Coronary artery (tissue), 2 donors: ENCODE data around the gene C6orf89.

Experiments
- DNase-seq: peaks from one replicate; pipeline ENCODE4 v3.0.0-alpha.2; 2017; ENCODE audit warnings: low spot score
- H3K27ac ChIP-seq, 2 donors: fragments of 200-600 bp; sonication (generic); one replicate each; pipeline ENCODE4 v1.5.1; 2016 to 2019
- H3K4me3 ChIP-seq: fragments of 200-600 bp; sonication (generic); 2 replicates; pipeline ENCODE4 v1.5.1; 2016; ENCODE audit warnings: mild to moderate bottlenecking, moderate library complexity
- CTCF ChIP-seq: fragments of 200-600 bp; sonication (generic); IDR thresholded peaks from one replicate; pipeline ENCODE4 v1.5.1; 2019; ENCODE audit warnings: antibody characterized with exemption

The C6orf89 gene

GRCh38 chr6:36964908-36965307 is 79.2 kb downstream of the C6orf89 start:
- TF ChIP-seq CTCF = no peak
- Histone ChIP-seq H3K27ac (no peak overlapping the region), H3K4me3 (no peak overlapping the region)
- no peak for DNase-seq

GRCh38 chr6:36967301-36967700 is 81.5 kb downstream of the C6orf89 start:
- Histone ChIP-seq H3K4me3 (no peak overlapping the region), H3K27ac (no peak overlapping the region)
- DNase-seq = no peak
- no peak for TF ChIP-seq CTCF

DNA sequence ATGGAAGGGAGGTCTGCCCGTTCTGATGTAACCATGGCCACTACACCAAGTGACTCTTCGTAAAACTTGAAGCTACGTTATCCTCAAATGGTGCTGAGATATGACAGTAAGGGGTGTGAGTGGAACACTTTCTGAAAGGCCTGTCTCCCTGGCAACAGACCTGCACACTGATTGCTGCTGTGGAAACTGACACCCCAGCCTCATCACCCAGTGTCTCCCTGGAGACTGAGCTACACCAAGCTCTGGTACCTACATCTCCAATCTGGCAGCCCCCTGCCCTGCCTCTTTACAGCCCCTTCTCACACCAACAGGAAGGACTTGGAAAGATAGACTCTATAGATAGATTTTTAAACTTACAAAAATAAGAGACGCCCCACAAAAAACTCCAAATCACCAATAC is 82.0 kb downstream of the C6orf89 start:
- no peak for DNase-seq
- Histone ChIP-seq H3K27ac (no peak overlapping the region), H3K4me3 (no peak overlapping the region)
- no peak for TF ChIP-seq CTCF

DNA sequence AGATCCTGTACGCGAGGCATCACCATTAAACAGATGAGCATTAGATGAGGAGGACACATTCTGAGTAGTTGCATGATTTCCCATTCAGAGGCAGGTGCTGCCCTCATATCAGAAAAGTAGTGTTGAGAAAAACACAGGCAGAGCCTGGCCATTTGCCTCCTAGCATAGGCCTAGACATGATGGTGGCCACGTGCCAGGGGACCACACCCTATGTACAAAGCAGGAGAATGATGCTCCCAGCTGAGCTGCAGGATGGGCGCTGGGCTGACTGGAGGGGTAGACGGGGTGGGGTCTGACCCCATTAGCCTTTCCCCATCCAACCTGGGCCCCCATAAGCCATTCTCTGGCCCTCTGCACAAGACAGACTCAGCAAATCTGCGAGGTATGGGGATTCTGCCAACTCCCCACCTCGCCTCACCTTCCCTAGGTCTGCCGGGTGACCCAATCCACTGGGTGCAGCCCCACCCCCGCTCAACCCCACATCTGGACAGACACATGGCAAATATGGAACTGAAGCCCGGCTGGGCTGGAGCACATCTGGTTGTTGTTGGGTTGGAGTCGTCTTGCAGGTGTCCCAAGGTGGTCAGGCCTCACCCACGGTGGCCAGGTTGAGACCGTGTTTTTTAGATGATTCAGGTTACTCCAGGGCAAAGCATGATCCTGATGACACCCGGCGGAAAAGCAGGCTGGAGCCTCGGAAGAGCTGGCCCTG is 82.7 kb downstream of the C6orf89 start:
- TF ChIP-seq CTCF = no peak
- no peak for DNase-seq
- peak overlapping the region in 1 of 2 donors; percentile 36 for H3K27ac ChIP-seq
- H3K4me3 ChIP-seq = no peak overlapping the region

DNA sequence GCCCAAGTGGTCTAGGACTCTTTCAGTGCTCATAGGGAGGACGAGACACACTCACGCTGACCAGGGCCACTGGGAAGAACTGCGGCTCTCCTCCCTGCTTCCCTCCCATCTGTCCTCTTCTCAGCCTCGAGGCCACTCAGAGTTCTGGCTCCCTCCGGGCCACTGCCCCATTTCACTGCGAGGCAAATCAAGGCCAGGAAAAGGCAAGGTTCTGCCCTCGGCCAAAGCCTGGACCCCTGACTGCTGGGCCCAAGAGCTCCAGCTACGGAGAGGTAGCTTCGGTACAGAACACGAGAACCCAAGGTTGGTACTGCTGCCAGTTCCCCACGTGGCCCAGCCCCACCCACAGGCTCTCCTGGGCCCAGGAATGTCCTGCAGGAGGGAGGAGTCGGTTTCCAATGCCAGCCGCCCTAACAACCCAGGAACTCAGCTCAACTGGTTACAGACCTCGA is 83.5 kb downstream of the C6orf89 start:
- no peak overlapping the region for H3K4me3 ChIP-seq
- no peak for TF ChIP-seq CTCF
- H3K27ac ChIP-seq = no peak overlapping the region
- no peak for DNase-seq

DNA sequence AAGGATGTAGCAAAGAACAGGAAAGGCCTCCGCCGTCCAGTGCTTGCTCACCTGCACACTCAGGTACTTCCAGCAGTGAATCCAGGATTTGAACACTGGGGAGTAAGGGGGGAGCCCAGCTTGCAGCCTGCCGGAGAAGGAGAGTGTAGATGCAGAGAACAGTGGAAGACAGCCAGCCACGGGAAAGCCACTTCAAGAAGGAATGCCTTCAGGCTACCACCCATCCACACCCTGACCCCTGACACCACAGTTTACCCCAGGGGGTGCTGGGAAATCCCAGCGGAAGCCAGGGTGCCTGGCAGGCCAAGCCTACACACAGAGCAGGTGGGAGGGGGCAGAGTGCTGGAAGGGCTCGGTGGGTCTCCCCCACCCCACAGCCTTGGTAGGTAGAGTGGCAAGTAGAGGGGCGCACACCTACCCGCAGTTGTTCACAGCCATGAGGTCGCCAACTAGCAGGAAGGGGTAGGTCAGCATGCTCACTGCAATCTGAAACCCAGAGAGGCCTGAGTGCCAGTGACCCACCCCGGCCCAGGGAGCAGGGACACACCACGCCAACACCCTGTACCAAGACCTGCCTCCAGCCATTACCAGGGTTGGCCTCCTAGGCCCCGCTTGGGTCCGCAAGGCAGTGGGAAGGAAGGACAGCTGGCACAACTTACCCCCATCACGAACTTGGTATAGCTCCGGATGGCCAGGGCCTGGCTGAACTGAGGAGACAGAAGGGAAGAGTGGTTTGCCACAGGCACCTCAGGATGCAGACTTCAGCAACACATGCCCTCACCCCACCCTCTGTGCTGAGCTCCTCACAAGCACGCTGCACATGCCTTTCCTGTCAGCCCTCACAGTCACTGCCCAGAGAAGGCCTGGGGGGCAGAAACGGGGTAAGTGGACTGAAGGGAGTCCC is 84.5 kb downstream of the C6orf89 start:
- no peak for DNase-seq
- Histone ChIP-seq H3K4me3 (no peak overlapping the region), H3K27ac (no peak overlapping the region)
- no peak for TF ChIP-seq CTCF
